Activated T-cell treated with anti-CD3 and anti-CD28 coated beads, Interleukin-2, amount 50 U/mL, for 1 hour (primary cell): ENCODE data around the gene CLTCL1.
"Not testable (repeated sequence)": the region's sequence is repeated elsewhere in the genome, so short reads cannot be mapped to it uniquely, and the experiment has no call there.

Experiments
- DNase-seq: peaks from one replicate; pipeline ENCODE4 v3.0.0-alpha.2; 2020

The CLTCL1 gene

DNA sequence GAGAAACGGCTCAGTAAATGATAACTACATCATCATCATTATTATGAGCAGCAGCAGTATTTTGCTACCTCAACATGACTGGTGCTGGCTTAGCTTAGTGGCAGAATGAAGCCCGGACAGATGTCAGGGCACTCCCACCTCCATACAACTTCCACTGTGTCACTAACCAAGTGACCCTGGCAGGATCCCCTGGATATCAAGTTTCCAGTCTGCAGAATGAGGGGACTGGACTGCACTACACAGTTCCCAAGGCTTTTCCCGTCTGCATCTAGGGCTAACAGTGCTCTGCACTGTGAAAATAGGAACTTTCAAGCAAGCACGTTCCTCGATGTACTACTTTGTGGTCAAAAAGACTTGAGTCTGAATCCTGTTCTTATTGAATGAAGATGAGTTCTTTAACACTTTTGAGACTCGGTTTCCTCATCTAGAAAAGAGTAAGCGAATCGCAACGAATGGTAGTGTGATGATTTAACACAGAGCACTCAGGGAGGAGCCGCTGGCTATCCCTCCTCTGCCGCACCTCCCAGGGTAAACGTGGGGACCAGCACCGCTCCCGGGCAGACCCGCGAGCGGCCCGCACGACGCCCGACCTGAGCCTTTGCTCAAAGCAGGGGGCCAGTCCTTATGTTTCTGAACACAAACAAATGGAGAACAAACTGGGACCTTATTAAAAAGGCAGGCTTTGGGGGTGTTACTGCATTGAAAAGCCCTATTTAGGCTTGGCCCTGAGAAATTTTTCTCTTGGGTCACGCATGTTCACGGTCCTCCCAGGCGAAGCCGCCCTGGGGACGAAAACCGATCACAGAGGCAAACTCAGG, 910 bp downstream of the CLTCL1 start:
- DNase-seq, result no peak

- no peak for DNase-seq
Measured at GRCh38 chr22:19289475-19290161, 1.9 kb downstream of the CLTCL1 start.

GRCh38 chr22:19287889-19288288, 3.6 kb downstream of the CLTCL1 start:
- DNase-seq, result no peak

DNA sequence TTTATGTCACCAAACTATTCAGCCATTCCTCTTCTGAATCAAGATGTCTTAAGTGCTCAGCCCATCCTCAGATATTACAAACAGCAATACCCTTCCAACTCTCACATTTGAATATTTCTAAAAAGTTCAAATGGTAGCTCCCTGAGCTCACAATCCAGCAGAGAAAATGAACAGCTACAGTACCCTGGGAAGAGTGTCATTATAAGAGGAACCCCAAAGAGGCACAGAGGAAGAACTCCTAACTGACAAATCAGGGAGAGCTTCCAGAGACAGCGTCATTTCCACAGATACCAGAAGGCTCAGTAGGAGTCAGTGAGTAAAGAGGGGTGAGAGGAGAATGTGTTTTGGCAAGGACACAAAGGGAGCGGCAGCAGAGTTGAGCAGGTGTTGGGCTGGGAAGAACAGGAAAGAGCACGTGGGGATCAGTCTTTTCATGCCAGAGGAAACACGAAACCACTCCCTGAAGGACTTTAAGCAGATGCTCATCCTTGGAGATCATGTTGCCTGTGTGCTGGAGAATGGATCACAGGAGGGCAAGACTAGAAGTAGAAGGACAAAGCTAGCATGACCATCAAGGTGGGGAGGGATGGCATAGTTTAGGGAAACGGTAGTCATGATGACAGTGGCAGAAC, 4.3 kb downstream of the CLTCL1 start:
- DNase-seq, result no peak

- no peak for DNase-seq
Measured at GRCh38 chr22:19285831-19286230, 5.7 kb downstream of the CLTCL1 start.

DNA sequence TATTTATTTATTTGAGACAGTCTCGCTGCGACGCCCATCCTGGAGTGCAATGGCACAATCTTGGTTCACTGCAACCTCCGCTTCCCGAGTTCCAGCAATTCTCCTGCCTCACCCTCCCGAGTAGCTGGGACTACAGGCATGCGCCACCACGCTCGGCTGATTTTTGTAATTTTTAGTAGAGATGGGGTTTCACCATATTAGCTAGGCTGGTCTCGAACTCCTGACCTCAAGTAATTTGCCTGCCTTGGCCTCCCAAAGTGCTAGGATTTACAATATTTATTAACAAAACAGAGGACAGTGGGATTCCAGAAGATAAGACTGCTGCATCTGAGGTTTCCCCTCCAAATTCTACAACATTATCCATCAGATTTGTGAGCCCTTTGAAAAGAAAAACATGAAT, 12.4 kb downstream of the CLTCL1 start:
- DNase-seq, result not testable (repeated sequence)

GRCh38 chr22:19277785-19278184, 13.7 kb downstream of the CLTCL1 start:
- no peak for DNase-seq

DNA sequence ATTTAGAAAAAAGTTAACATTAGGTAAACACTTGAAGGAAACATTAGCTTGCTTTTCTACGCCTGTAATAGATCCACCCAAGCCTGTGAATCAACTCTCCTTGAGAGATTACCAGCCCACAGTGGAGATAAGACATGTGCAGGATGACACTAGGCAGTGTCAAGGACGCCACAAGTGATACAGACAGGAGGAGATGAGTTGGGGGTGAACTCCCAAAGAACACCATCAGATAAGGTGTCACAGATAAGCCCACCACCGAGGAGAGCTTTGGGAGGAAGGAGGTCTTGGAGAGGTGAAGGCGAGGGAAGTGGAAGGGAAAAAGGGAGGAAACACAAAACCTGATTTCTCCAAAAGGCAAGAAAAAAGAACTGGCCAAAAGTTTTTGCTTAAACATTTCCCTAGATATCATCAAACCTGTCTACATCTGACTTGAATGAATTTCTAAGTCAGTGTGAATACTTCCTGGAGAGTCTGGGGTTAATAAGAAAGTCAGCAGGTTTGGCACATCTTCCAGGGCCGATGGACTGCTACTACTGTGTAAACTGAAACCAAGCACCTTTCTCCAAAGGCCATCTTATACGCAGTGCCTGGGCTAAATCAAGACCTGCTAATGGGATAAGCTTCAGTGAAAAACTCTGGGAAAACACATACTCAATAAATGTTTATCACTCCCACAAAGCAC, 15.5 kb downstream of the CLTCL1 start:
- DNase-seq, result no peak

GRCh38 chr22:19275513-19275912, 16.0 kb downstream of the CLTCL1 start:
- DNase-seq, result no peak

GRCh38 chr22:19275104-19275503, 16.4 kb downstream of the CLTCL1 start:
- no peak for DNase-seq

DNA sequence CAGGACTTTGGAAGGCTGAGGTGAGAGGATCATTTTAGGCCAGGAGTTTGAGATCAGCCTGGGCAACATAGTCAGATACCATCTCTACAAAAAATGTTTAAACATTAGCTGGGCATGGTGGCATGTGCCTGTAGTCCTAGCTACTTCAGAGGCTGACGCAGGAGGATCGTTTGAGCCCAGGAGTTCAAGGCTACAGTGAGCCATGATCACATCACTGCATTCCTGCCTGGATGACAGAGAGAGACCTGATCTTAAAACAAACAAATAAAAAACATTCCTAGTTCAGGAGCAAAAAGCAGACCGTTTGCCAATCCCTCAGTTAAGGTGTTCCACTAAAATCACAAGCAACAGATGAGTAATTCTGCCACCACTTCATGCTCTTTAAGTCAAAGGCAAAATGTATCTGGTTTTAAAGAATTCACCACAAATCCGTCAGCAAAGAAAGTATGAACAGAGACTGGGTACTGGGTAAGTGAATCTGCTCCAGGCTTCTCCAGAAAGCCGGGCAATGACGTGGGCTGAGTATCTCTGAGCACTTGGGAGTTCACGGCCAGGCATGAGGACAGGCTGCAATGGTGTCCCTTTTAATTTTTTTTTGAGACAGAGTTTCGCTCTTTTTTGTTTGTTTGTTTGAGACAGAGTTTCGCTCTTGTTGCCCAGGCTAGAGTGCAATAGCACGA, 19.5 kb downstream of the CLTCL1 start:
- DNase-seq, result no peak

DNA sequence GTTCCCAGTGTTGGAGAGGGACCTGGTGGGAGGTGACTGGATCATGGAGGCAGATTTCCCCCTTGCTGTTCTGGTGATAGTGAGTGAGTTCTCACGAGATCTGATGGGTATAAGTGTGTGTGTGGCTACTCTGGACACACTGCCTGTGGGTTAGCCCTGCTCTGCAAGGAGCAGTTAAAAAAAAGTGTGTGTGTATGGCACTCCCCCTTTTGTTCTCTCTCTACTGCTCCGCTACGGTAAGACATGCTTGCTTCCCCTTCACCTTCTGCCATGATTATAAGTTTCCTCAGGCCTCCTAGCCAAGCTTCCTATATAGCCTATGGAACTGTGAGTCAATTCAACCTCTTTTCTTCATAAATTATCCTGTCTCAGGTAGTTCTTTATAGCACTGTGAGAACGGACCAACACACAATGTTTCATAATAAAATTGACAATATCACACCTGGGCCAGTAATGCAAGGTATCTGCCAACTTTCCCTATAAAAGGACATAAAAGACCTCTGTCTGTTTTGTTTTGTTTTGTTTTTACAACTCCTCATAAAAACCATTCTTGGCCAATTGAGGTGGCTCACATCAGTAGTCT, 20.2 kb downstream of the CLTCL1 start:
- no peak for DNase-seq

DNA sequence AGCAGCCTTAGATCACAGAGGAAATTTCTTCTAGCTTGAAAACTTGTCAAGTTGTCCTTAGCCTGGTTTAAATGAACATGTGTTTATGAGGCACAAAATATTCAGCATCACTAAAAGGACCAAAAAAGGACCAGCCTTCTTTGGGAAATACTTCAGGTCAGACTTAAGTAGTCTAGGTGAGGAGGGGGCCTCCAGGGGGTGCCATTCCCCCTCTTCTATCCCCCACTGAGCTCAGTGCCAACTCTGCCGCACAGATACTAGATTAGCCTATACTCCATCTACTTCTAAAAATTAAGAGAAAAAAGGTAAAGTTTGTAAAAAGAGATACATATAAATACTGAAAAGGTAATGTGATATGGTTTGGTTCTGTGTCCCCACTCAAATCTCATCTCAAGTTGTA, 20.6 kb downstream of the CLTCL1 start:
- no peak for DNase-seq

DNA sequence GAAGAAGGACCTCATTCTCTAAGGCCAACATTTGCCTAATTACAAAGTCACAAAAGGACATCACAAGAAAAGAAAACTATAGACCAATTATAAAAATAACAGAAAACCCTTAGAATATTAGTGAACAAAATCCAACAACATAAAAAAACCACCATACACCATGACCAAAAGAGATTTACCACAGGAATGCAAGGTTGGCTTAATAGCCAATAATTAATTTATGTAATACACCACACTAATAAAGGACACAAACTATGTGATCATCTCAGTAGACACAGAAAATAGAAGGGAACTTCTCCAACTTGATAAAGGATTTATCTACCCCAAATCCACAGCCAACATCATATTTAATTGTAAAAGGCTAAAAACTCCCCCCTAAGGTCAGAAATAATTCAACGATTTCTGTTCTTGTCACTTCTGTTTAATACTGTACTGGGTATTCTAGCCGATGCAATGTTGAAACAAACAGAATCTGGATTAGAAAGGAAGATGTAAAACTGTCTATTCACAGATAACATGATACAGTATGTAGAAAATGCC, 24.9 kb downstream of the CLTCL1 start:
- no peak for DNase-seq

- no peak for DNase-seq
Measured at GRCh38 chr22:19265779-19266178, 25.7 kb downstream of the CLTCL1 start.

DNA sequence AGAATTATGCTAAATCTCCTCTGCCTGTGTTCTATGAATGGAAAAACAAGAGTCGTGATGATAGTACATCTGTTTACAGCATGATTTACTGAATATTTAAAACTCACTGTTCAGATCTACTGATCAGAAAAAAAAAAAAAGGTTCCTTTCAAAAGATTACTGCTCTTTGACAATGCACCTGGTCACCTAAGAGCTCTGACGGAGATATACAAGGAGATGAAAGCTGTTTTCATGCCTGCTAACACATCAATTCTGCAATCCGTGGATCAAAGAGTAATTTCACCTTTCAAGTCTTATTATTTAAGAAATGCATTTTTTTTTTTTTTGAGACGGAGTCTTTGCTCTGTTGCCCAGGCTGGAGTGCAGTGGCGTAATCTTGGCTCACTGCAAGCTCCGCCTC, 30.7 kb downstream of the CLTCL1 start:
- no peak for DNase-seq

GRCh38 chr22:19260194-19260593, 31.3 kb downstream of the CLTCL1 start:
- no peak for DNase-seq

DNA sequence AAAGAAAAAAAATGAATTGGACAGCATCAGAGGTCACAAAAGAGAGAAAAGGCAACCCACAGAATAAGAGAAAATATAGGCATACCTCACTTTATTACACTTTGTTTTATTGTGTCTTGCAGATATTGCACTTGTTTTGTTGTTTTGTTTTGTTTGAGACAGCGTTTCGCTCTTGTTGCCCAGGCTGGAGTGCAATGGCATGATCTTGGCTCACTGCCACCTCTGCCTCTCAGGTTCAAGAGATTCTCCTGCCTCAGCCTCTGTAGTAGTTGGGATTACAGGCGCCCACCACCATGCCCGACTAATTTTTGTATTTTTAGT, 32.6 kb downstream of the CLTCL1 start:
- not testable (repeated sequence) for DNase-seq

- no peak for DNase-seq
Measured at GRCh38 chr22:19258371-19258770, 33.1 kb downstream of the CLTCL1 start.

- not testable (repeated sequence) for DNase-seq
Measured at GRCh38 chr22:19256362-19256761, 35.2 kb downstream of the CLTCL1 start.

DNA sequence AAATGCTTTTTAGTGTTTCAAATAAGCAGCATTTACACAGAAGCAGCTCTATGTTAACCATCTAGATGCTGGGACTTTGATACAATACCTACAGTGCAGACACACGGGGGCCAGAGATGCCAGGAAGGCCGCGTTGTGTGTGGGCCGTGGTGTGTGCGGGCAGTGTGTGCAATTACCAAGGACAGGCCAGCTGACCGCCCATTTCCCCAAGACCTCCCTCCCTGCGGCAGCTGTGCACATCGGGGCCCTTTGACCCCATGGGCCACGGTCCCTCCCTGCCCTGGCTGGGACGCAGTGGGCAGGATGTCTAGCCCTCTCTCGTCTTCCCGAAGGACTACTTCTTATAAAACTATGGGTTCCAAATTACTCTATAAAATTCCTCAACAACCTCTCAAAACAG, 38.4 kb downstream of the CLTCL1 start:
- no peak for DNase-seq
